GM18519 (cell line): Measurements from ENCODE around the gene MIER2.
"Not testable (repeated sequence)": the region's sequence is repeated elsewhere in the genome, so short reads cannot be mapped to it uniquely, and the experiment has no call there.

Experiments used
- ATAC-seq: cut with Tn5 transposase; IDR thresholded peaks from one replicate; pipeline ENCODE4 v1.9.1; 2021; ENCODE audit warnings: mild to moderate bottlenecking, moderate library complexity; ENCODE audit not compliant: unreplicated experiment, low FRiP score

MIER2 gene

DNA sequence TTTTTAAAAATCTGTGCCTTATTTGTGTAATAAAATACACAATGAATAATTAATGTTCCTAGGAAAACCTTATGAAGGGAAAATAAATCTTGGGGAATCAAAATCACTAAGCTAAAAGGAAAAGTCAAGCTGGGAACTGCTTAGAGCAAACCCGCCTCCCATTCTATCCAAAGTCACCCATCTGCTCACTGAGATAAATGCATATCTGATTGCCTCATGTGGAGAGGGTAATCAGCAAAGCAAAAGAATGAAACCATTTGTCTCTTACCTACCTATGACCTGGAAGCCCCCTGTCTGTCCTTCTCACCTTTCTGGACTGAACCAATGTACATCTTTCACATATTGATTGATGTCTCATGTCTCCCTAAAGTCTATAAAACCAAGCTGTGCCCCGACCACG lies 87.8 kb downstream of the MIER2 start:
- ATAC-seq = not testable (repeated sequence)
